Measurements from ENCODE around the gene ARIH2.

The ARIH2 gene

DNA sequence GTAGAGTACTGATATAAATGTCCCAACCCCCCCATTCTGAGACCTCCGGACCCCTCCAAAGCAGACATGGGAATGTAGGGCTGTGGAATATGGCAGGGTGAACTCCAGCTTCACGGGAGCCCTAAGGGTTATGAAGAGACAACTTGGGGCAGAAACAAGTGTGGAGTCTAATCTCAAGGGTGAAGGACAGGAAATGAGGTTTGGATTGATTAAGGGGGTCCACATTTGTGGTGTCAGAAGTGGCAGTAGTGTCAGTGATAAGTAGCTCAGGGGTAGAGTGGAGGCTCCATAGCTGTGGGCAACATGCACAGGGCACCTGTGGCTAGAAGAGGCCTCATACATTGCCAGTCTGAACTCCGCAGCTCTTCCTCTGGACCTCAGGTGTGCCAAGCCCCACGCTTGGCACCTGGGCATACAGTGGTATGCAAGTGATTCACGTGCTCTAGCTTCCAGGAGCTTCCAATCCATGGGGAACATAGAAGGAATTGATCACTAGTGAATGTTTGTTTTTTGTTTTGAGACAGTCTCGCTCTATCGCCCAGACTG, 67.3 kb downstream of the ARIH2 start:
- TF ChIP-seq SIN3A (IDR thresholded peaks at IDR 0.05; ENCODE audit: borderline replicate concordance, insufficient read depth, low read length) (no peak), FOXP2 (optimal IDR thresholded peaks at IDR 0.05; ENCODE audit: borderline replicate concordance, extremely low read depth, extremely low read length, insufficient read depth) (no peak), TAF1 (IDR thresholded peaks at IDR 0.05; ENCODE audit: borderline replicate concordance, insufficient read depth, low read length) (no peak)
- TF ChIP-seq, protein P1, sequence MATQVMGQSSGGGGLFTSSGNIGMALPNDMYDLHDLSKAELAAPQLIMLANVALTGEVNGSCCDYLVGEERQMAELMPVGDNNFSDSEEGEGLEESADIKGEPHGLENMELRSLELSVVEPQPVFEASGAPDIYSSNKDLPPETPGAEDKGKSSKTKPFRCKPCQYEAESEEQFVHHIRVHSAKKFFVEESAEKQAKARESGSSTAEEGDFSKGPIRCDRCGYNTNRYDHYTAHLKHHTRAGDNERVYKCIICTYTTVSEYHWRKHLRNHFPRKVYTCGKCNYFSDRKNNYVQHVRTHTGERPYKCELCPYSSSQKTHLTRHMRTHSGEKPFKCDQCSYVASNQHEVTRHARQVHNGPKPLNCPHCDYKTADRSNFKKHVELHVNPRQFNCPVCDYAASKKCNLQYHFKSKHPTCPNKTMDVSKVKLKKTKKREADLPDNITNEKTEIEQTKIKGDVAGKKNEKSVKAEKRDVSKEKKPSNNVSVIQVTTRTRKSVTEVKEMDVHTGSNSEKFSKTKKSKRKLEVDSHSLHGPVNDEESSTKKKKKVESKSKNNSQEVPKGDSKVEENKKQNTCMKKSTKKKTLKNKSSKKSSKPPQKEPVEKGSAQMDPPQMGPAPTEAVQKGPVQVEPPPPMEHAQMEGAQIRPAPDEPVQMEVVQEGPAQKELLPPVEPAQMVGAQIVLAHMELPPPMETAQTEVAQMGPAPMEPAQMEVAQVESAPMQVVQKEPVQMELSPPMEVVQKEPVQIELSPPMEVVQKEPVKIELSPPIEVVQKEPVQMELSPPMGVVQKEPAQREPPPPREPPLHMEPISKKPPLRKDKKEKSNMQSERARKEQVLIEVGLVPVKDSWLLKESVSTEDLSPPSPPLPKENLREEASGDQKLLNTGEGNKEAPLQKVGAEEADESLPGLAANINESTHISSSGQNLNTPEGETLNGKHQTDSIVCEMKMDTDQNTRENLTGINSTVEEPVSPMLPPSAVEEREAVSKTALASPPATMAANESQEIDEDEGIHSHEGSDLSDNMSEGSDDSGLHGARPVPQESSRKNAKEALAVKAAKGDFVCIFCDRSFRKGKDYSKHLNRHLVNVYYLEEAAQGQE (IDR thresholded peaks at IDR 0.05; ENCODE audit: insufficient read depth in 1 of 2, low read depth in 2 of 2, low read length in 2 of 2) = no peak

GRCh38 chr3:48989126-48989795, 70.6 kb downstream of the ARIH2 start:
- no peak for TF ChIP-seq FOXP2 (optimal IDR thresholded peaks at IDR 0.05; ENCODE audit: borderline replicate concordance, extremely low read depth, extremely low read length, insufficient read depth)
- TF ChIP-seq SIN3A (IDR thresholded peaks at IDR 0.05; ENCODE audit: borderline replicate concordance, insufficient read depth, low read length) = no peak

- TF ChIP-seq TAF1 (IDR thresholded peaks at IDR 0.05; ENCODE audit: borderline replicate concordance, insufficient read depth, low read length) (no peak), FOXP2 (optimal IDR thresholded peaks at IDR 0.05; ENCODE audit: borderline replicate concordance, extremely low read depth, extremely low read length, insufficient read depth) (no peak), POLR2AphosphoS5 (IDR thresholded peaks at IDR 0.05; ENCODE audit: low read depth, low read length) (no peak), SIN3A (IDR thresholded peaks at IDR 0.05; ENCODE audit: borderline replicate concordance, insufficient read depth, low read length) (no peak)
- TF ChIP-seq, protein P1 (IDR thresholded peaks at IDR 0.05; ENCODE audit: insufficient read depth in 1 of 2, low read depth in 2 of 2, low read length in 2 of 2) = no peak
These were observed 71.4 kb downstream of the ARIH2 start, which contains the start of gene P4HTM for GRCh38 chr3:48989796-48990635. Gene P4HTM (plus strand): TSS chr3:48990241. CDS start chr3:48990257, 16 bp downstream.

GRCh38 chr3:48990636-48991469, 72.2 kb downstream of the ARIH2 start:
- TF ChIP-seq POLR2AphosphoS5 (IDR thresholded peaks at IDR 0.05; ENCODE audit: low read depth, low read length) = no peak
- no peak for TF ChIP-seq SIN3A (IDR thresholded peaks at IDR 0.05; ENCODE audit: borderline replicate concordance, insufficient read depth, low read length)
- TF ChIP-seq FOXP2 (optimal IDR thresholded peaks at IDR 0.05; ENCODE audit: borderline replicate concordance, extremely low read depth, extremely low read length, insufficient read depth) = no peak
- TF ChIP-seq, protein P1 (IDR thresholded peaks at IDR 0.05; ENCODE audit: insufficient read depth in 1 of 2, low read depth in 2 of 2, low read length in 2 of 2) = no peak
- no peak for TF ChIP-seq TAF1 (IDR thresholded peaks at IDR 0.05; ENCODE audit: borderline replicate concordance, insufficient read depth, low read length)
